Head of caudate nucleus (tissue), 42 donors: ENCODE measurements around the gene SPHKAP.
"Not testable (repeated sequence)": the region's sequence is repeated elsewhere in the genome, so short reads cannot be mapped to it uniquely, and the experiment has no call there.

Experiments used
- DNase-seq, 42 donors: peaks; one replicate each; pipeline versions ENCODE4 v3.0.0 to v3.0.0-alpha.2; 2020 to 2021; ENCODE audit warnings: mixed read lengths in 7 of 42
- intact Hi-C: fragments of 100-400 bp; cut with DNase I; formaldehyde crosslinking; loops from one replicate; pipeline ENCODE4 v1.15.0; 2022

SPHKAP gene

GRCh38 chr2:227939271-227940027, 242.0 kb downstream of the SPHKAP start:
- peak; percentile 3 to 85 (median 50) for DNase-seq
- intact Hi-C loops, result loop anchor here (5.0 kb wide), 1 partner anchor 718 kb away; no protein-coding TSS in a partner anchor

GRCh38 chr2:227936249-227936648, 245.2 kb downstream of the SPHKAP start:
- intact Hi-C loops, result loop anchor here (5.0 kb wide), 1 partner anchor 721 kb away; no protein-coding TSS in a partner anchor
- DNase-seq, result not testable (repeated sequence)

GRCh38 chr2:227933884-227934283, 247.6 kb downstream of the SPHKAP start:
- intact Hi-C loops, result no loop called here
- DNase-seq, result no peak

GRCh38 chr2:227932403-227932802, 249.1 kb downstream of the SPHKAP start:
- intact Hi-C loops, result no loop called here
- DNase-seq, result peak in 1 of 42 donors; percentile 32

- intact Hi-C loops, result no loop called here
- no peak for DNase-seq
Observed at GRCh38 chr2:227932001-227932400, 249.5 kb downstream of the SPHKAP start.
